Mesodermal cell (in vitro differentiated cells): ENCODE results near the gene PBLD.
"Not testable (repeated sequence)": the region's sequence is repeated elsewhere in the genome, so short reads cannot be mapped to it uniquely, and the experiment has no call there.

ENCODE experiments used
- H3K27ac ChIP-seq: 2 replicates; pipeline ENCODE4 v1.7.0; 2013; ENCODE audit warnings: mild to moderate bottlenecking, low read depth, low read length, moderate library complexity; ENCODE audit not compliant: severe bottlenecking
- H3K36me3 ChIP-seq: 2 replicates; pipeline ENCODE4 v1.7.1; 2013; ENCODE audit warnings: mild to moderate bottlenecking, low read length, moderate library complexity; ENCODE audit not compliant: control insufficient read depth, insufficient read depth
- H3K4me1 ChIP-seq: one replicate; pipeline ENCODE4 v1.7.1; 2013; ENCODE audit warnings: mild to moderate bottlenecking, low read length; ENCODE audit not compliant: insufficient read depth, control insufficient read depth, poor library complexity, severe bottlenecking
- H3K4me3 ChIP-seq: 2 replicates; pipeline ENCODE4 v1.7.0; 2013; ENCODE audit warnings: low read length, control low read depth, mild to moderate bottlenecking; ENCODE audit not compliant: insufficient read depth, poor library complexity, severe bottlenecking; ENCODE audit errors: extremely low read depth
- H3K9me3 ChIP-seq: 2 replicates; pipeline ENCODE4 v1.7.1; 2013; ENCODE audit warnings: mild to moderate bottlenecking, low read length, moderate library complexity; ENCODE audit not compliant: control insufficient read depth
- WGBS, 2 experiments: methylation state at CpG; one replicate each; pipeline ENCODE4 v1.1.5; 2013; ENCODE audit warnings: missing lambda C conversion rate in 2 of 2; ENCODE audit not compliant: insufficient coverage in 2 of 2; 5-methylcytosine and 5-hydroxymethylcytosine counted together

Gene PBLD

DNA sequence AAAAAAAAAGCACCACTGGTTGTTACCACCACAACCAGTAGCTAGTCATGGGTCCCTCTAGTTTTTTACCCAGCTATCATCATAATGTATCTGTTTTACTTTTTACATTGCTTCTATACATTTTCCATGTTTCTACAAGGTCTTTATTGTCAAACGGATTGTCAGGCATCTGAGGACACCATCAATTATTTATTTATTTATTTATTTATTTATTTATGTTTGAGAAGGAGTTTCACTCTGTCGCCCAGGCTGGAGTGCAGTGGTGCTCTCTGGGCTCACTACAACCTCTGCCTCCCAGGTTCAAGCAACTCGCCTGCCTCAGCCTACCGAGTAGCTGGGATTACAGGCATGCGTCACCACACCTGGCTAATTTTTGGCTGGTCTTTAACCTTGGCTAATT, 29.9 kb downstream of the PBLD start:
- Histone ChIP-seq H3K9me3 (no peaks in the 10 kb centered on the region), H3K4me3 (no peak overlapping the region), H3K36me3 (no peaks in the 10 kb centered on the region), H3K4me1 (no peaks in the 10 kb centered on the region), H3K27ac (no peak overlapping the region)
- WGBS, 2 experiments = 69 to 97% methylated on average over 3 to 4 of the region's 5 CpGs

DNA sequence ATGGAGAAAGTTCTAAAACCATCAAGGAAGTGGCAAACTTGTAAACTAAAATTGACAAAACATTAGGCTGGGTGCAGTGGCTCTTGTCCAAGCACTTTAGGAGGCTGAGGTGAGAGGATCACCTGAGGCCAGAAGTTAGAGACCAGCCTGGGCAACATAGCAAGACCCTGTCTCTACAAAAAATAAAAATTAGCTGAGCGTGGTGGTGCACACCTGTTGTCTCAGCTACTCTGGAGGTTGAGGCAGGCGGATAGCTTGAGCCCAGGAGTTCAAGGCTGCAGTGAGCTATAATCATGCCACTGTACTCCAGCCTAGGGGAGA, 30.3 kb downstream of the PBLD start:
- Histone ChIP-seq H3K4me1 (no peaks in the 10 kb centered on the region), H3K27ac (no peak overlapping the region), H3K36me3 (no peaks in the 10 kb centered on the region), H3K9me3 (no peaks in the 10 kb centered on the region), H3K4me3 (no peak overlapping the region)
- WGBS, 2 experiments = 42% methylated on average over 2 of the region's 2 CpGs; no CpG with 5 or more reads in 1 of the 2 experiments

DNA sequence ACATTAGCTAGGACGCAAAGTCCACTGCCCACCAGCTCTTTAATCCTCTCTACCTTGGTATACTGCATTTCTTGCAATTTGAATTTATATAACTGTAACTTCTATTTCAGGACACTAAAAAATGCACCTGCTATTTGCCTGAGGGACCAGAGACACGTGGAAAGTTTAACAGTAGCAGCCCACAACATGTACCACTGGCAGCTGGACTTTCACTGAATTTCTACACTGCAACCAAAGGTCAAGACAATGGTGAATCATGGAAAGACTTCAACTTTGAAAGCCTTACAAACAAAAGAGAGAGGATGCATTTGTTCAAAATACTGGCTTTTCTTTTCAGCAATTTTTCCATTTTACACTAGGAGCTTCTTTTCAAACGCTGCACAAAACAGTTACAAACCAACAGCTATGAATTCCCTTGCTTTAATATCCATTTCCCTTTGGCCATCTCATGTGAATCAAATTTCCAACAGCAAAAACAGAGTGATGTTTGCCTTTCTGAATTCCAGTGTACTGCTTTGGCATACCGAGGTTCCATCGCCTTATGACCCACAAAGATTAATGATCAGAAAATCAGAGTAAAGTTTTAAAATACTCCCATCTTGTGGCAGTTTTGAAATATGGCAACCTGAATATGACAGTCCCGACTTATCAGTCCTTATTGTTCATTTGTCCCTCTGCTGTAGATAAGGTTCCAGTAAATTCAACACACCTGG, 30.8 kb downstream of the PBLD start:
- 79 to 90% methylated on average over 4 to 5 of the region's 6 CpGs for WGBS, 2 experiments
- Histone ChIP-seq H3K27ac (no peak overlapping the region), H3K4me3 (no peak overlapping the region), H3K4me1 (no peaks in the 10 kb centered on the region), H3K36me3 (no peaks in the 10 kb centered on the region), H3K9me3 (no peaks in the 10 kb centered on the region)

DNA sequence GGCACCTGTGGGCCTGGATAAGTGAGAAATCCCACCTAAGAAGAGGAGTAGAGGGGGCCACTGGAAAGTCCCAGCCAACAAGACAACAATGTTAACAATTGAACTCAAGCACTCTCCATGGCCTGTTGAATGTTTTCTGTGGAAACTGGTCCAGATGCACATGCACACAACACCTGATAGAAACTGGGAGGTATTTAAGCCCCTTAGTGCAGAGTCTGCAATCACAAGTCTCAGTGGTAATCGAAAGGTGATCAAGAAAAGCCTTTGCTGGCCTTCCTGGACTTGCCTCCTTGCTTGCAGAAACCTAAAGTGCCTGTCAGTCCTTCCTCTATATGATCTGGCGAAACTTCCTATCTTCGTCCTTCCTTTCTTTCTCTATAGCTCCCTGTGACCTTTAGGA, 31.4 kb downstream of the PBLD start:
- Histone ChIP-seq H3K27ac (no peak overlapping the region), H3K9me3 (no peaks in the 10 kb centered on the region), H3K36me3 (no peaks in the 10 kb centered on the region), H3K4me3 (no peak overlapping the region), H3K4me1 (no peaks in the 10 kb centered on the region)
- 92 to 100% methylated on average over 1 of the region's 3 CpGs for WGBS, 2 experiments

DNA sequence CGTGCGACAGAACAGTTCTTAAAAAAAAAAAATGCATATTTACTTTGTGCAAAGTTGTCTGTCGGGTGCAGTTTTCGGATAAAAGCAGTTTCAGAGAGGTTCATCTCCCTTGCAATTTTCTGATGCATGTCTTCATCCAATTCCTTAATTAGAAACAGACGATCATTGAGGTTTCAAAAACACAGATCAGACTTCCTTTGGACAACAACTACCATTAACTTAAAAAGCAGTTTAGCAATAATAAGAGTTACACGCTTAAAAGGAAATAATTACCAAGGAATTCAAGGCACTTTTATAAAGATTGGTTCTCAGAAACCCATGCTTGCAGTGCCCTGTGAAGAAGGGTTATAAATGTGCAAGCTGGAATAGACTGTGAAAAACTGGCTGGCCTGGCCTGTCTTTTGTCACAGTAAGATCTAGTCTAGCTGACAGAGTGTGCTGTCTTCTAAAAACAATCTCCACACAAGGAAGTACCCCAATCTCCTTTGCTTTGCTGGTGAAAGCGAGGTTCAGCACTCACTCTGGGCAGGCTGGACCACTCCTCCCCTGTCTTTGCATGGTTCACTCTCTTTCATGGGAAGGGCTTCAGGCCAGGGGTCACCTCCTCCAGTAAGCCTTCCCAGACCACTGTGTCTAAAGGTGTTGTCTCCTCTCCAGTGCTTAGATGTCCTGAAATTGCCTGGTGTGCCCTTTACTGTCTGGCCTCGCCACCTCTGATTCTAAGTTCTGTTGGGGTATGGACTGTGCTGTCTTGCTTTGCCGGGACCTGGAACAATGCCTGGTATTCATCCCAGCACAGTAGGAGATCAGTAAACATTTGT, 35.7 kb downstream of the PBLD start:
- no peaks in the 10 kb centered on the region for H3K4me1 ChIP-seq
- no peaks in the 10 kb centered on the region for H3K9me3 ChIP-seq
- no peaks in the 10 kb centered on the region for H3K36me3 ChIP-seq
- H3K4me3 ChIP-seq = no peak overlapping the region
- WGBS, 2 experiments = 72 to 80% methylated on average over 7 of the region's 9 CpGs
- H3K27ac ChIP-seq = peak overlapping the region; percentile 30

DNA sequence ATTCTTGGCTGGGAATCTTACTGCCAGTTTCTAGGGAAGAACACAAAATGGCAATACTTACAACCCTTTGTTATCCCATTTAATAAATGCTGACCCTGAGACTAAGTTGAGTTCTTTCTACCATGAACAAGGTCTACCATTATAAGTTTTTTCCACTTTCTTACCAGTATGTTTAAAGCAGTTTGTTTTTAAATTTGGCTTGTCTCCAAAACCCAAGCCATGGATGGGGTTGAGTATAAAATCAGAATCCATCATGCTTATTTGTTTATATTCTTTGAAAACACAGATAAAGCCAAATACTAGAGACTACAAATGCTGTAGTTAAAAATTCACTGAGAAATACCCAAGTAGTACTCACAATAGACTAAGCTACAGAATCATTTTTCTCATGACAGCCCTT, 42.0 kb downstream of the PBLD start:
- no peaks in the 10 kb centered on the region for H3K4me1 ChIP-seq
- H3K27ac ChIP-seq = no peak overlapping the region
- no peak overlapping the region for H3K4me3 ChIP-seq
- no peaks in the 10 kb centered on the region for H3K36me3 ChIP-seq
- H3K9me3 ChIP-seq = no peaks in the 10 kb centered on the region

DNA sequence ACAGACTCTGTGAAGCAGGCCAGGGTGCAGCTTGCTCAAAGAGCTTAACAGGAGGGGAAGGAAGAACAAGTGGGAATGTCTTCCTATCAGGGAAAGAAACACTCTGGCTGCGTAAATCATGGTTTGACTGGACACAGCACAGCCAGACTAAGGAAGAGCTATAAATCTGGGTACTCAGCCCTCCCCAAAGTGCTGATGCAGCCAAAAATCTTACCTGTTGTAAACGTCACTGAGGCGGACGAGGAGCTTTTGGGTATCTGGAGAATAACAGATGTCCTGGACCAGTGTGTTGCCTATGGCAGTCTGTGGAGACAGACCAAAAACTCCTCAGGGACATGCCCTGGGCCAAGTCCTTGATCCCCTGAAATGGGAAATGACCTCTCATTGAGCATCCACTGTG, 44.0 kb downstream of the PBLD start:
- Histone ChIP-seq H3K4me1 (no peaks in the 10 kb centered on the region), H3K4me3 (no peak overlapping the region), H3K27ac (no peak overlapping the region), H3K9me3 (no peaks in the 10 kb centered on the region), H3K36me3 (no peaks in the 10 kb centered on the region)
- 96 to 100% methylated on average over 2 to 4 of the region's 4 CpGs for WGBS, 2 experiments

DNA sequence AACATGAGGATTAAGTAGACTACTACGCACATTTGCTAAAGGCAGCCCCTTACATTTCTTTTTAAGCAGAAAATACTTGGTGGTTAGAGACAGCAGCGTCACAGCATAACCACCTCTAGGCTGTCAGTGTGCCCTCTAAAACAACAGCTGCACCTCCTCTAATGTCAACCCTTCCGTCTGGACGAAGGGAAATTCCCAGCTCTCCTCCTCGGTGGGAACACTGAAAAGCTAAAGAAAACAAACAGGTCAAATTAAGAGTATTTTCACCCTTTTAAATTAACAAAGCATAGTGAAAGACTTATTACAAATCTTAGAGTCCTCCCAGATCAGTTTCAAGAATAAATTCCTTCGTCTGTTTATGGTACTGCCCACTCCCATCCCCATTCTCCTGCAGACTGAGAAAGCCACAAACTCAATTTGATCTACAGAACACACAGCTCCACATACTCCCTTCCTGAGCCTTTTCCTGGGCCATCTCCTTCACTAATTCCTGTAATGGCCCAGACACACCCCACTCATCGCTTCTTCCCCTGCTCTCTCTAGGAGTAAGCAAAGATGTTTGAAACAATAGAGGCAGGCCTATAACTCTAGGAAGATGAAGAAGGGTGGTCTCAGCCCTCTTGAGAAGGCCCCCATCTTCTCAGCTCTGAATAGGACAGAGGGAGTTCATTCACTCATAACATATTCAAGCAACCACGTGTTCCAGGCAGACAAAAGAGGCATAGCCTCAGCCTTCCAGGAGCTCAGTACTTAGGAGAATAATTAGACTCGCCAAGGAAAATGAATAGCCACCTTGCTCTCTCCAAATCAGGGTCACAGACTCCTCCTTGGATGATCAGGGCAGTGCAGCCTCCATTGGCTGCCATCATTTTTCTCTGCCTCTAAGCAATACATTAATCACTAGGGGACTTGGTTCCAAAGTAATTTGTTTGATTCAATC, 48.4 kb downstream of the PBLD start:
- Histone ChIP-seq H3K4me1 (no peaks in the 10 kb centered on the region), H3K36me3 (no peaks in the 10 kb centered on the region), H3K27ac (no peak overlapping the region), H3K4me3 (no peak overlapping the region), H3K9me3 (no peaks in the 10 kb centered on the region)
- 86 to 94% methylated on average over 7 to 8 of the region's 9 CpGs for WGBS, 2 experiments

DNA sequence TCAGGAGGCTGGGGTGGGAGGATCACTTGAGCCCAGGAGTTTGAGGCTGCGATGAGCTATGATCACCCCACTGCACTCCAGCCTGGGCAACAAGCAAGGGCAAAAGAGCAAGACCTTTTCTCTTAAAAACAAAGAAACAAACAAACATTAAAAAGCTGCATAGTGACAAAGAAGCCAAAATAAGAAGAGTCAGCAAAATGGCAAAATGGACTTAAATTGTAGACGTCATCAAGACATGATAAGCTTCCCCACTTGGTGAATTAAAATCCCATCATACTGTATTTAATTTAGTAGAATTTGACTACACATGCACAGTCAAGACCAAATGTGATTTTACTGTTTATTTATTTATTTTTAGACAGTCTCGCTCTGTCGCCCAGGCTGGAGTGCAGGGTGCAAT, 52.0 kb downstream of the PBLD start:
- 100% methylated on average over 1 to 3 of the region's 4 CpGs for WGBS, 2 experiments
- H3K4me1 ChIP-seq = no peaks in the 10 kb centered on the region
- no peak overlapping the region for H3K4me3 ChIP-seq
- peaks cover 8% of the 10 kb centered on the region for H3K9me3 ChIP-seq
- no peak overlapping the region for H3K27ac ChIP-seq
- H3K36me3 ChIP-seq = no peaks in the 10 kb centered on the region

DNA sequence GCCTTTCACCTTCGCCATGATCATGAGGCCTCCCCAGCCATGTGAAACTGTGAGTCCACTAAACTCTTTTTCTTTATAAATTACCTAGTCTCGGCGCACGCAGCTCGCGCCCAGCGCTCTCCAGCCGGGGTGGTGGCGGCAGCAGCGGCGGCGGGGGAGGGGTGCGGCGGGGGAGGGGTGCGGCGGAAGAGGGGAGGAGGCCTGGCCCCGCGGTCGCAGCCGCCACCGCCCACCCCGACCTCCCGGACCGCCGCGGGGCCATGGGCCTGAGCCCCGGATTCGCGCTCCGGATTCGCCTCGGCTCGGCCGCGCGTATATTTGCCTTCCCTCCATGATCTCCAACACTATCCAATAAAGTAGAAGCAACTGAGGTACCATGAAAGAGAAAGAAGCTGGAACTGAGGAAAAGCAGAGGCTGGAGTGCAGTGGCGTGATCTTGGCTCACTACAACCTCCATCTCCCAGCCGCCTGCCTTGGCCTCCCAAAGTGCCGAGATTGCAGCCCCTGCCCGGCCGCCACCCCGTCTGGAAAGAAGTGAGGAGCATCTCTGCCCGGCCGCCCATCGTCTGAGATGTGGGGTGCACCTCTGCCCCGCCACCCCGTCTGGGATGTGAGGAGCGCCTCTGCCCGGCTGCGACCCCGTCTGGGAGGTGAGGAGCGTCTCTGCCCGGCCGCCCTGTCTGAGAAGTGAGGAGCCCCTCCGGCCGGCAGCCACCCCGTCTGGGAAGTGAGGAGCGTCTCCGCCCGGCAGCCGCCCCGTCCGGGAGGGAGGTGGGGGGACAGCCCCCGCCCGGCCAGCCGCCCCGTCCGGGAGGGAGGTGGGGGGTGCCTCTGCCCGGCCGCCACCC, 53.6 kb downstream of the PBLD start:
- H3K27ac ChIP-seq, H3K4me3 ChIP-seq, H3K4me1 ChIP-seq, H3K9me3 ChIP-seq, H3K36me3 ChIP-seq: not testable (repeated sequence)
- WGBS, 2 experiments = 95 to 98% methylated on average over 4 to 29 of the region's 70 CpGs
